SH-SY5Y (cell line): ENCODE data around the gene MR1.

ENCODE experiments used
- GATA2 ChIP-seq: IDR thresholded peaks from 2 replicates; pipeline ENCODE4 v1.6.1; 2011; ENCODE audit warnings: mild to moderate bottlenecking, low read depth, low read length
- GATA3 ChIP-seq: IDR thresholded peaks from 2 replicates; pipeline ENCODE4 v1.6.1; 2011; ENCODE audit warnings: low read depth, mild to moderate bottlenecking, low read length, moderate library complexity

GRCh38 chr1:181061891-181062835, 28.4 kb downstream of the MR1 start:
- TF ChIP-seq GATA3 (no peak), GATA2 (no peak)
